WTC11 (cell line): Measurements from ENCODE around the gene RIC8B.

Experiments used
- MAX ChIP-seq: sonication (generic); formaldehyde crosslinking; IDR thresholded peaks from 2 replicates; pipeline ENCODE4 v1.8.0; 2022; ENCODE audit warnings: mild to moderate bottlenecking, missing genetic modification reagents
- STAT6 ChIP-seq: sonication (generic); formaldehyde crosslinking; conservative IDR thresholded peaks from 2 replicates; pipeline ENCODE4 v1.8.1; 2023; ENCODE audit warnings: mild to moderate bottlenecking, low read depth, missing genetic modification reagents, moderate library complexity
- TEAD1 ChIP-seq: sonication (generic); formaldehyde crosslinking; IDR thresholded peaks from 2 replicates; pipeline ENCODE4 v1.8.0; 2022; ENCODE audit warnings: mild to moderate bottlenecking, missing genetic modification reagents

- TF ChIP-seq TEAD1 (CRISPR knock-in tag) (no peak), STAT6 (CRISPR knock-in tag) (no peak), MAX (CRISPR knock-in tag) (no peak)
Measured at GRCh38 chr12:106854723-106855122, 80.2 kb downstream of the RIC8B start.
